Endodermal cell (in vitro differentiated cells): ENCODE results near the gene ZBTB25. TPM values are rescaled to one million over a fixed set of nuclear protein-coding genes. Genes with fewer than 3 reads are reported as not detected.
A peak's percentile ranks its signal among the peaks of the same experiment; 100 is the strongest.

Experiments
- DNase-seq: peaks from one replicate; pipeline ENCODE4 v3.0.0-alpha.2; 2017
- H3K27ac ChIP-seq: 2 replicates; pipeline ENCODE4 v1.5.1; 2013; ENCODE audit warnings: mild to moderate bottlenecking, low read depth, low read length, moderate library complexity
- H3K27me3 ChIP-seq: 2 replicates; pipeline ENCODE4 v1.6.1; 2013; ENCODE audit warnings: mild to moderate bottlenecking, low read length, moderate library complexity; ENCODE audit not compliant: insufficient read depth, control insufficient read depth, poor library complexity, severe bottlenecking
- H3K36me3 ChIP-seq: 2 replicates; pipeline ENCODE4 v1.7.0; 2013; ENCODE audit warnings: mild to moderate bottlenecking, low read length, moderate library complexity; ENCODE audit not compliant: control insufficient read depth, insufficient read depth
- H3K4me1 ChIP-seq: one replicate; pipeline ENCODE4 v1.7.0; 2013; ENCODE audit warnings: low read length; ENCODE audit not compliant: control insufficient read depth, insufficient read depth
- H3K4me3 ChIP-seq: 2 replicates; pipeline ENCODE4 v1.5.1; 2013; ENCODE audit warnings: mild to moderate bottlenecking, low read length, moderate library complexity
- H3K9ac ChIP-seq: 2 replicates; pipeline ENCODE4 v1.6.1; 2013; ENCODE audit warnings: mild to moderate bottlenecking, low read length, moderate library complexity; ENCODE audit not compliant: poor library complexity, severe bottlenecking; ENCODE audit errors: extremely low read depth
- H3K9me3 ChIP-seq: 2 replicates; pipeline ENCODE4 v1.6.1; 2013; ENCODE audit warnings: mild to moderate bottlenecking, low read length, moderate library complexity; ENCODE audit not compliant: control insufficient read depth
- H3K27ac Mint-ChIP-seq: 2 replicates; pipeline ENCODE4 v1.8.0; 2020; ENCODE audit warnings: mixed read lengths
- H3K27me3 Mint-ChIP-seq: 2 replicates; pipeline ENCODE4 v1.8.0; 2021; ENCODE audit warnings: mild to moderate bottlenecking, mixed read lengths; ENCODE audit not compliant: insufficient read depth
- H3K36me3 Mint-ChIP-seq: 2 replicates; pipeline ENCODE4 v1.8.0; 2020; ENCODE audit warnings: low read depth, mixed read lengths
- H3K4me1 Mint-ChIP-seq: 2 replicates; pipeline ENCODE4 v1.8.0; 2020; ENCODE audit warnings: mixed read lengths
- H3K4me3 Mint-ChIP-seq: 2 replicates; pipeline ENCODE4 v1.8.0; 2020; ENCODE audit warnings: mild to moderate bottlenecking, moderate library complexity, mixed read lengths
- H3K9me3 Mint-ChIP-seq: 2 replicates; pipeline ENCODE4 v1.8.0; 2020; ENCODE audit warnings: mild to moderate bottlenecking, mixed read lengths
- WGBS, 2 experiments: methylation state at CpG; one replicate each; pipeline versions ENCODE4 v1.1.5 to v1.1.7; 2013; ENCODE audit warnings: missing lambda C conversion rate in 2 of 2, mixed read lengths in 1 of 2; ENCODE audit not compliant: insufficient coverage in 1 of 2, insufficient read length in 1 of 2; 5-methylcytosine and 5-hydroxymethylcytosine counted together
- total RNA-seq, 2 donors: library from RNA; stranded (reverse); fragmentation: NEBNext Ultra II Directional in 1 of 2; extraction: Animal tissue kit (Norgen Biotek cat#: 25700) in 1 of 2; gene quantifications; 2 replicates in 1 of 2; 3 replicates in 1 of 2; pipeline ENCODE4 v1.2.1, GENCODE V29; 2021
- TF ChIP-seq, protein P1 (sequence below): fragments of 200-600 bp; sonication (generic); conservative IDR thresholded peaks from 2 replicates; pipeline ENCODE4 v1.5.0; 2021; ENCODE audit warnings: antibody characterized with exemption, mild to moderate bottlenecking

Gene ZBTB25
- total RNA-seq, 2 donors from 2014 or later = 14.0 to 17.0 TPM

DNA sequence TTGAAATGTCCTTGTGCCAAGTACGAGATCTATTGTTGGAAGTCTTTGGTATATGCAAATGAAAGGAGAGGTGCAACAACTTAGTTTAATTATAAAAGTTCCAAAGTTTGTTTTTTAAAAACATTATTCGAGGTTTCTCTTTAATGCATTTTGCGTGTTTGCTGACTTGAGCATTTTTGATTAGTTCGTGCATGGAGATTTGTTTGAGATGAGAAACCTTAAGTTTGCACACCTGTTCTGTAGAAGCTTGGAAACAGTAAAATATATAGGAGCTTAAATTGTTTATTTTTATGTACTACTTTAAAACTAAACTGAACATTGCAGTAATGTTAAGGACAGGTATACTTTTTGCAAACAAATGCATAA lies 39.2 kb upstream of the ZBTB25 start:
- no peak overlapping the region for H3K4me3 Mint-ChIP-seq
- H3K27ac ChIP-seq = no peak overlapping the region
- H3K9ac ChIP-seq = no peak overlapping the region
- H3K4me1 ChIP-seq = peaks cover 4% of the 10 kb centered on the region
- H3K9me3 Mint-ChIP-seq = peaks cover 26% of the 10 kb centered on the region
- no peak overlapping the region for H3K27ac Mint-ChIP-seq
- no peak for DNase-seq
- H3K4me1 Mint-ChIP-seq = peaks cover 16% of the 10 kb centered on the region
- TF ChIP-seq, protein P1, sequence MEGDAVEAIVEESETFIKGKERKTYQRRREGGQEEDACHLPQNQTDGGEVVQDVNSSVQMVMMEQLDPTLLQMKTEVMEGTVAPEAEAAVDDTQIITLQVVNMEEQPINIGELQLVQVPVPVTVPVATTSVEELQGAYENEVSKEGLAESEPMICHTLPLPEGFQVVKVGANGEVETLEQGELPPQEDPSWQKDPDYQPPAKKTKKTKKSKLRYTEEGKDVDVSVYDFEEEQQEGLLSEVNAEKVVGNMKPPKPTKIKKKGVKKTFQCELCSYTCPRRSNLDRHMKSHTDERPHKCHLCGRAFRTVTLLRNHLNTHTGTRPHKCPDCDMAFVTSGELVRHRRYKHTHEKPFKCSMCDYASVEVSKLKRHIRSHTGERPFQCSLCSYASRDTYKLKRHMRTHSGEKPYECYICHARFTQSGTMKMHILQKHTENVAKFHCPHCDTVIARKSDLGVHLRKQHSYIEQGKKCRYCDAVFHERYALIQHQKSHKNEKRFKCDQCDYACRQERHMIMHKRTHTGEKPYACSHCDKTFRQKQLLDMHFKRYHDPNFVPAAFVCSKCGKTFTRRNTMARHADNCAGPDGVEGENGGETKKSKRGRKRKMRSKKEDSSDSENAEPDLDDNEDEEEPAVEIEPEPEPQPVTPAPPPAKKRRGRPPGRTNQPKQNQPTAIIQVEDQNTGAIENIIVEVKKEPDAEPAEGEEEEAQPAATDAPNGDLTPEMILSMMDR = no peak
- H3K27me3 Mint-ChIP-seq = peaks cover 6% of the 10 kb centered on the region
- WGBS, 2 experiments = 27 to 56% methylated on average over 4 of the region's 4 CpGs
- peaks cover 11% of the 10 kb centered on the region for H3K36me3 Mint-ChIP-seq
- no peaks in the 10 kb centered on the region for H3K36me3 ChIP-seq
- H3K9me3 ChIP-seq = peaks cover 14% of the 10 kb centered on the region
- peaks cover 36% of the 10 kb centered on the region for H3K27me3 ChIP-seq
- H3K4me3 ChIP-seq = peak overlapping the region; percentile 80

DNA sequence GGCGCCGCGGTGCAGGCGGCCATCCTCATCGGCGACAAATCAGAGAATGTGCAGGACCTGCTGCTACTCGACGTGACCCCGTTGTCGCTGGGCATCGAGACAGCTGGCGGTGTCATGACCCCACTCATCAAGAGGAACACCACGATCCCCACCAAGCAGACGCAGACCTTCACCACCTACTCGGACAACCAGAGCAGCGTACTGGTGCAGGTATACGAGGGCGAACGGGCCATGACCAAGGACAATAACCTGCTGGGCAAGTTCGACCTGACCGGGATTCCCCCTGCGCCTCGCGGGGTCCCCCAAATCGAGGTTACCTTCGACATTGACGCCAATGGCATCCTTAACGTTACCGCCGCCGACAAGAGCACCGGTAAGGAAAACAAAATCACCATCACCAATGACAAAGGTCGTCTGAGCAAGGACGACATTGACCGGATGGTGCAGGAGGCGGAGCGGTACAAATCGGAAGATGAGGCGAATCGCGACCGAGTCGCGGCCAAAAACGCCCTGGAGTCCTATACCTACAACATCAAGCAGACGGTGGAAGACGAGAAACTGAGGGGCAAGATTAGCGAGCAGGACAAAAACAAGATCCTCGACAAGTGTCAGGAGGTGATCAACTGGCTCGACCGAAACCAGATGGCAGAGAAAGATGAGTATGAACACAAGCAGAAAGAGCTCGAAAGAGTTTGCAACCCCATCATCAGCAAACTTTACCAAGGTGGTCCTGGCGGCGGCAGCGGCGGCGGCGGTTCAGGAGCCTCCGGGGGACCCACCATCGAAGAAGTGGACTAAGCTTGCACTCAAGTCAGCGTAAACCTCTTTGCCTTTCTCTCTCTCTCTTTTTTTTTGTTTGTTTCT lies 38.6 kb upstream of the ZBTB25 start:
- TF ChIP-seq, protein P1 = no peak
- Mint-ChIP-seq H3K27me3 (peaks cover 6% of the 10 kb centered on the region), H3K36me3 (peaks cover 11% of the 10 kb centered on the region), H3K27ac (no peak overlapping the region), H3K9me3 (peaks cover 26% of the 10 kb centered on the region), H3K4me1 (peaks cover 16% of the 10 kb centered on the region), H3K4me3 (no peak overlapping the region)
- peaks cover 4% of the 10 kb centered on the region for H3K4me1 ChIP-seq
- 25 to 29% methylated on average over 52 to 61 of the region's 61 CpGs for WGBS, 2 experiments
- H3K36me3 ChIP-seq = no peaks in the 10 kb centered on the region
- DNase-seq = no peak
- peaks cover 14% of the 10 kb centered on the region for H3K9me3 ChIP-seq
- peak overlapping the region; percentile 80 for H3K4me3 ChIP-seq
- H3K27me3 ChIP-seq = peaks cover 36% of the 10 kb centered on the region
- H3K27ac ChIP-seq = no peak overlapping the region
- no peak overlapping the region for H3K9ac ChIP-seq

DNA sequence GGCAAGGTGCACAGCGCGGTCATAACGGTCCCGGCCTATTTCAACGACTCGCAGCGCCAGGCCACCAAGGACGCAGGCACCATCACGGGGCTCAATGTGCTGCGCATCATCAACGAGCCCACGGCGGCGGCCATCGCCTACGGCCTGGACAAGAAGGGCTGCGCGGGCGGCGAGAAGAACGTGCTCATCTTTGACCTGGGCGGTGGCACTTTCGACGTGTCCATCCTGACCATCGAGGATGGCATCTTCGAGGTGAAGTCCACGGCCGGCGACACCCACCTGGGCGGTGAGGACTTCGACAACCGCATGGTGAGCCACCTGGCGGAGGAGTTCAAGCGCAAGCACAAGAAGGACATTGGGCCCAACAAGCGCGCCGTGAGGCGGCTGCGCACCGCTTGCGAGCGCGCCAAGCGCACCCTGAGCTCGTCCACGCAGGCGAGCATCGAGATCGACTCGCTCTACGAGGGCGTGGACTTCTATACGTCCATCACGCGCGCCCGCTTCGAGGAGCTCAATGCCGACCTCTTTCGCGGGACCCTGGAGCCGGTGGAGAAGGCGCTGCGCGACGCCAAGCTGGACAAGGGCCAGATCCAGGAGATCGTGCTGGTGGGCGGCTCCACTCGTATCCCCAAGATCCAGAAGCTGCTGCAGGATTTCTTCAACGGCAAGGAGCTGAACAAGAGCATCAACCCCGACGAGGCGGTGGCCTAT lies 37.8 kb upstream of the ZBTB25 start:
- Histone ChIP-seq H3K4me3 (peak overlapping the region; percentile 80), H3K9me3 (peaks cover 14% of the 10 kb centered on the region), H3K4me1 (peaks cover 4% of the 10 kb centered on the region), H3K27me3 (peaks cover 36% of the 10 kb centered on the region), H3K36me3 (no peaks in the 10 kb centered on the region), H3K27ac (no peak overlapping the region), H3K9ac (no peak overlapping the region)
- 51 to 75% methylated on average over 64 to 73 of the region's 73 CpGs for WGBS, 2 experiments
- TF ChIP-seq, protein P1 = no peak
- no peak for DNase-seq
- Mint-ChIP-seq H3K36me3 (peaks cover 11% of the 10 kb centered on the region), H3K9me3 (peaks cover 26% of the 10 kb centered on the region), H3K4me3 (no peak overlapping the region), H3K27ac (no peak overlapping the region), H3K27me3 (peaks cover 6% of the 10 kb centered on the region), H3K4me1 (peaks cover 16% of the 10 kb centered on the region)
